NCI-H2196 (cell line): ENCODE data around the gene TRIML2.

ENCODE experiments used
- DNase-seq: peaks from one replicate; lab custom pipeline; 2025; ENCODE audit not compliant: unreplicated experiment; lab: John Stamatoyannopoulos, UW

TRIML2 gene

GRCh38 chr4:188109157-188109755 lies at the start of gene TRIML2:
TRIML2 (minus strand) TSS chr4:188109603; CDS start chr4:188105368, 4,235 bp downstream.
- DNase-seq, result no peak

- DNase-seq, result no peak
Observed at GRCh38 chr4:188158336-188158735, 48.9 kb upstream of the TRIML2 start.

DNA sequence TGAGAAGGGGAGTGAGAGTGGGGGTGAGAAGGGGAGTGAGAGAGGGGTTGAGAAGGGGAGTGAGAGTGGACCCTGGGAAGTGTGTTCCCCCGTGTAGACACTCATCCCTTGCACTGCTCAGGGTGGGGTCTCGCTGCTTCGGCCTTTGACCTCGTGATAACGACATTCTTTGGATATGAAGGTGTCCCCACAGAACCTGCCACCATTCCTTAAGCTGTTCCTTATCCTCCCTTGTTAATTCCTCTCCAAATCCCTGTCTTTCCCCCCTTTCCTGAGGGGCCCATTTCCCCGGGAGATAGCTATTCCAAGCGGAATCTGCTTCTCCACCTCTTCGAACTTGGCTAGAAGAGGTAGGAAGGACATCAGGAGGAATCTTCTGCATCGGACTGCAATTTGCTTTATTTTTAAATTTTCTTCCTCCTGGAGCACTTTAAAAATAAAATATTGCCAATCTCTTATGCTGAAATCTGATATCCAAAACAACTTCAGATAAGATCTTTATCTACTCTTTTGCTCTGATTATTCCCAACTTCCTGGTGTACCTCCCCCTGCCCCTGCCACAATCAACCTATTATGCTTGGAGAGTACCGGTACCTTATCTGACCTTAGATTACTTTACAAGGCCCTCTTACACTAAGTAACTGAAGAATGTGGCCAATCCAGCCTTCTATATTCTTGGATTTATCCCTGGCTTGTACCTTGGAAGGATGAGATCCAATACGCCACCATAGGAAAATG lies 45.4 kb upstream of the TRIML2 start:
- DNase-seq, result no peak

GRCh38 chr4:188147776-188148175 lies 38.4 kb upstream of the TRIML2 start:
- DNase-seq, result no peak

- DNase-seq, result no peak
Observed at GRCh38 chr4:188147176-188147575, 37.8 kb upstream of the TRIML2 start.

GRCh38 chr4:188146618-188147017 lies 37.2 kb upstream of the TRIML2 start:
- no peak for DNase-seq

DNA sequence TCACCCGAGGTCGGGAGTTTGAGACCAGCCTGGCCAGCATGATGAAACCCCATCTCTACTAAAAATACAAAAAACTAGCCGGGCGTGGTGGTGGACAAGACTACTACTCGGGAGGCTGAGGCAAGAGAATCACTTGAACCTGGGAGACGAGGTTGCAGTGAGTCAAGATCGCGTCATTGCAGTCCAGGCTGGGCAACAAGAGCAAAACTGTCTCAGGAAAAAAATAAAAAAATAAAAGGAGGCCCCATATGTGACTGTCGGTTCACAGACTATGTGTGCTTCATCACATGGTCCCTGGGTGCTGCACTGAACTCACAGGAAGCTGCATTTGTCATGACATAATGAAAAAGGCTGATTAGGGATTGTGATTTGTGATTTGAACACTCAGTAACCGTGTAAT lies 36.2 kb upstream of the TRIML2 start:
- DNase-seq, result no peak

- no peak for DNase-seq
Observed at GRCh38 chr4:188143731-188144130, 34.3 kb upstream of the TRIML2 start.

GRCh38 chr4:188139671-188140070 lies 30.3 kb upstream of the TRIML2 start:
- no peak for DNase-seq

DNA sequence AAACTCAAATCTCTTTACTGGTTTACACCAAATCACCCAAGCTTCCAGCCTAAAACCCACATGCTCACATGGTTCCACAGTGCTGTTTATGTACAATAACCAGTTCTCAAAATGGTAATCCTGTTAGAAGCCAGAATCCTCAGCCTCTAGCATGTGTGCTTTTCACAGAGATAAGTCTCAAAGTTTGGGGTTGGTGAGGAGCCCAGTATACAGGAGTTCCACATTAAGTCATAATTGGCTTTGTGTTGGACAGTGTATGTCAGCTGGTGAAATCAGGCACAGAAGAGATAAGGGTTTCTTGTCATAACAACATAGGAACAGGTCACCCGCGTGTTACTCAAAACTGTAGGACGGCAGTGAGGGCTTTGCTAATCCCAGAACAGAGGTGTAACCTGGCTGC lies 29.7 kb upstream of the TRIML2 start, which contains the start of gene TRIML1:
TSS of gene TRIML1 (plus strand) at position 301 of the 400 bp plus-strand sequence. CDS start 118 bp downstream, outside the sequence.
- DNase-seq, result no peak

DNA sequence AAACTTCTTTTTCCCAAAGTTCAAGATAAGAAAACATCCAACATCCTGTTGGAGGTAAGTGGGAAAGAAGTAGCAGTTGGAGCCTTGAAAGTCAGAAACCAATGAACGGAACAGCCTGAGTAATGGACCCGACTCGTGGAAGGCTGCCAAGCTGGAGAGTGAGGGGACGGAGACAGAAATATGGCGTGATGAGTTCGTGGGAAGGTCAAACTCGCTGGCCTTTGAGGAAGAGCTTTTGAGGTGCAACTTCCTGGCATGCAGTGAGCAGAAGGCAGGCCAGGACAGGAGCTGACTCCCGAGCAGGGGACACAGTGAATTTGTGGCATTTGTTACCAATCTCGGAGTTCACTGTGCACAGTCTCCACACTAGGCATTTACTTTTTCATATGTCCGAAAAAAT lies 28.8 kb upstream of the TRIML2 start:
- DNase-seq, result no peak

DNA sequence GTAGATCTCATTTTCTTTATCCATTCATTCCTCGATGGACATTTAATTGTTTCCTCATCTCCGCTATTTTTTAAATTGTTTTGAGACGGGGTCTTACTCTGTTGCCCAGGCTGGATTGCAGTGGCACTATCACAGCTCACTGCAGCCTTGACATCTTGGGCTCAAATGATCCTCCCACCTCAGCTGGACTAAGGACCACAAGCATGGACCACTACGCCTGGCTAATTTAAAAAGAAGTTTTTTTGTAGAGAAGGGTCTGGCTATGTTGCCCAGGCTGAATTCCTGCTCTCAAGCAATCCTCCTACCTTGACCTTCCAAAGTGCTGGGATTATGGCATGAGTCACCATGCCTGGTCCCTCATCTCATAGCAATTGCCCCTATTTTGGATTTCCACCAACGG lies 22.8 kb upstream of the TRIML2 start:
- no peak for DNase-seq

DNA sequence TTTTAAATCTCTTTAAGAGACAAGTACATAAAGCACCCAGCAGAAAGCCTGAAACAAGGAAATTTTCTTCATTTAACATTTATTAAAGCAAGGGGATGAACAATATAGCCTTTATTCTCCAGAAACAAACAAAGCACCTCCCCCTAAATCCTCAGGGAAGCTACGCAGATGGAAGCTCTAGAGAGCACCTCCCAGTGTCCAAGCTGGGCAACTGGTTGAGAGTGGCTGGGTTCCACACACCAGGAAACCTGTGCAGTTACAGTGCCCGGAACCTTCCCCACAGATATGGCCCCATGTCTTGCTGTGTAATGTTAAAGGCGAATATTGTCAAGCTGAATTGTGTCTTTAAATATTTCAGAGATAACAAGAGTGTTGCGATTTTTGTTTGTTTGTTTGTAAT lies 21.0 kb upstream of the TRIML2 start:
- DNase-seq, result no peak

- no peak for DNase-seq
Observed at GRCh38 chr4:188127214-188127874, 17.9 kb upstream of the TRIML2 start.

DNA sequence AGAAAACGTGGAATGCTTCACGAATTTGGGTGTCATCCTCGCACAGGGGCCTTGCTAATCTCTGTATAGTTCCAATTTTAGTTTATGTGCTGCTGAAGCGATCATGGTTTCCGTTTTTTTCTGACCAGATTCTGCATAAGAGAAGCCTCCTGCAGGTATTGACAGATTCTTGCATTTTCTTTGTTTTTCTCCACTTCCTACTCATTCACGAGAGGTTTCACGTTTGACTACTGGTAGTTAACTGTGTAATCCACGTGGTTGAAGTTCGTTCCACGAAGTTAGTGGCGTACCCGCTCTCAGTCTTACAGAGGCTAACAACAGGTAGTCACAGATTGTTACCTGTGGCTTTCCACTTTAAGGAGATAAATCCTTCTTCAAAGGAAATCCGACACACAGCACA lies 12.1 kb upstream of the TRIML2 start:
- no peak for DNase-seq

DNA sequence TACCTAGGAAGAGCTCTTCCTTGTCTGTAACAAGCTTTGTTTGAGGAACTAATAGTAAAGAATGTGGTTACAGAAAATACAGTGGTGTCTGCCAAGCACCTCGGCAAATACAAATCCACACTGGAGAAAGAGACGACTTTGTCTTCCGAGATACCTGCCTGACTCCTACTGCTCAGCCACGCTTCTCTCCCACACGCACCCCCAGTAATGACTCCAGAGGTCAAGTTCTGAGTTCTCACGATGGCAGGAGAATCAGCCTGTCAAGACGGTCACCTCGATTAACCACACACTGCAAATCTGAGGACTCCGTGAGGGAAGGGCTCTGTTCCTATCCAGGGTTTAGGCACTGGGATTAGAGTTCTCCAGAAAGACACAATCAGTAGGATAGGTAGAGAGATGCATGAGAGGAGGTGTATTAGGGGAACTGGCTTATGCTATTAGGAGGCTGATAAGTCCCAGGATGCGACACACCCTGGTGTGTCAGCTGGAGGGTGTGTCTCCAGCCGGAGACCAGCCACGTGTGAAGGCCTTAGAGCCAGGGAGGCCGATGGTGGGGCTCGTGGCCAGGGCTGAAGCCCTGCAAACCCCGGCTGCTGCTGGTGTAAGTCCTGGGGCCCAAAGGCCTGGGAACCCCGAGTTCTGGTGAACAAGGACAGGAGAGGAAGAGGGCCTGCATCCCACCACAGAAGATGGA lies 8.4 kb upstream of the TRIML2 start:
- DNase-seq, result no peak

DNA sequence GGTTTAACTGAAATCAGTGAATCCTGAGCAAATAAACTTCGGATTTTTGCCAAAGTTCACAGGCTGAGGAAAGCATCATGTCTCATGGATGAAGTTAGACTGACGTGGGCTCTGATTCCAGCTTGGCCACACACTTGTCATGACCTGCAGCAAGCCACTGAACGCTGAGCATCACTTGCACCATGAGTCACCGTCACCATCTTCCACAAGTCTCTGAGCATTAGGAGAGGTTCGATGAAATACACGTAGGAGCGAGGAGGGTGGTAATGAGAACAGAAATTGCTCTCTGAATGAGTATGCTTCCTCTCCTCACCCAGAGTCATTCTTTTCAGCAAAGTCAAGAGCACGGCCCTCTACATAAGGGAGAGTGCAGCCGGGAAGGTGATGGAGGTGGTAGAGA lies 3.8 kb upstream of the TRIML2 start:
- DNase-seq, result no peak

- DNase-seq, result no peak
Observed at GRCh38 chr4:188111955-188112354, 2.6 kb upstream of the TRIML2 start.

DNA sequence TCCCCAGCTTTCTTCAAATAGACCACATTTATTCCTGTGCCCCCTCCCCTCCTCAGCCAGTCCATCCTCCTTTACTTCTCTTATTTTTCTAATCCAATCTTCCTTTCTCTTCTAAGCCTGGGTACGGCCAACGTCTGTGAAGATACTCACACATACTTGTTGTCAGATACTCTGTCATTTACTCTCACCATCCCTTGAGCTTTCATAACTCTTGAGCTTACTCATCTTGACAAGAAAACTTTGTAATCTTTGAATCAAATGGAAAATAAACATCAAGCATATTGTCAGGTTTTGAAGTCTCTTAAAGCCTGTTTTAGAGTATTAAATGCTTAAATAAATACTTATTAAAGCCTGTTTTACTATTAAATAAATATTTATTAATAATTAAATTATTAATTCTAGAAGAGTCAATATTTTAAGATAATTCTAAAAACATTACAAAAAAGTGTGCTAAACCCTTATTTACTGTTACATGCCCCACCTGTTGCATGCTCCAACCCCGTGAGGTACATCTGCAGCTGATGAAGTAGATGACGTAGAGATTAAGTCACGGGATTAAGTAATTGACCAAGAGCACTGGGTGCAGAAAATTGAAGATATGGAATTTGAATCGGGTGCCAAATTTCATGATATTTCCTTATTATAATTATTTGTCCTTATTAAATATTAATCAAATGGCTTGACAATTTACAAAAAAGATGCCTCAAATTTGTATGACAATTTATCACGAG lies 1.5 kb upstream of the TRIML2 start:
- no peak for DNase-seq

- DNase-seq, result no peak
Observed at GRCh38 chr4:188110036-188110435, 633 bp upstream of the TRIML2 start.
